Measurements from ENCODE around the gene KNTC1.

Gene KNTC1

GRCh38 chr12:122659579-122659978 is 132.5 kb downstream of the KNTC1 start:
- ATAC-seq = no peak
- TF ChIP-seq PATZ1 (CRISPR knock-in tag; IDR thresholded peaks at IDR 0.05; ENCODE audit: borderline replicate concordance) (no peak), TSHZ2 (CRISPR knock-in tag; IDR thresholded peaks at IDR 0.05) (no peak), ESRRG (CRISPR knock-in tag; IDR thresholded peaks at IDR 0.05) (no peak), RARB (CRISPR knock-in tag; IDR thresholded peaks at IDR 0.05) (no peak), ZNF565 (CRISPR knock-in tag; conservative IDR thresholded peaks at IDR 0.05; ENCODE audit: low read depth) (no peak), PPARA (CRISPR knock-in tag; IDR thresholded peaks at IDR 0.05; ENCODE audit: borderline replicate concordance) (no peak), ARNTL (CRISPR knock-in tag; IDR thresholded peaks at IDR 0.05; ENCODE audit: borderline replicate concordance, low read depth) (no peak), CSDC2 (CRISPR knock-in tag; IDR thresholded peaks at IDR 0.05) (no peak), TOX (CRISPR knock-in tag; IDR thresholded peaks at IDR 0.05; ENCODE audit: borderline replicate concordance) (no peak)

- TF ChIP-seq PATZ1 (CRISPR knock-in tag; IDR thresholded peaks at IDR 0.05; ENCODE audit: borderline replicate concordance) (no peak), GLIS3 (CRISPR knock-in tag; IDR thresholded peaks at IDR 0.05) (no peak), CREB5 (CRISPR knock-in tag; IDR thresholded peaks at IDR 0.05; ENCODE audit: low read depth) (no peak), TSHZ2 (CRISPR knock-in tag; IDR thresholded peaks at IDR 0.05) (no peak), ZFP30 (CRISPR knock-in tag; IDR thresholded peaks at IDR 0.05) (no peak), ZNF565 (CRISPR knock-in tag; conservative IDR thresholded peaks at IDR 0.05; ENCODE audit: low read depth) (no peak), SNAI2 (CRISPR knock-in tag; IDR thresholded peaks at IDR 0.05) (no peak), PPARA (CRISPR knock-in tag; IDR thresholded peaks at IDR 0.05; ENCODE audit: borderline replicate concordance) (no peak), RARB (CRISPR knock-in tag; IDR thresholded peaks at IDR 0.05) (no peak), ESRRG (CRISPR knock-in tag; IDR thresholded peaks at IDR 0.05) (no peak), ZNF70 (CRISPR knock-in tag; IDR thresholded peaks at IDR 0.05) (no peak), ISL1 (CRISPR knock-in tag; IDR thresholded peaks at IDR 0.05) (no peak), TOX (CRISPR knock-in tag; IDR thresholded peaks at IDR 0.05; ENCODE audit: borderline replicate concordance) (no peak), TCF4 (CRISPR knock-in tag; IDR thresholded peaks at IDR 0.05; ENCODE audit: borderline replicate concordance) (no peak), ZFP3 (CRISPR knock-in tag; IDR thresholded peaks at IDR 0.05) (no peak), OSR1 (CRISPR knock-in tag; IDR thresholded peaks at IDR 0.05) (no peak), ZNF8 (CRISPR knock-in tag; IDR thresholded peaks at IDR 0.05) (no peak)
- no peak for ATAC-seq
Observed at GRCh38 chr12:122661246-122661645, 134.2 kb downstream of the KNTC1 start.

- no peak for ATAC-seq
- TF ChIP-seq BACH2 (CRISPR knock-in tag; IDR thresholded peaks at IDR 0.05; ENCODE audit: borderline replicate concordance) (no peak), PPARA (CRISPR knock-in tag; IDR thresholded peaks at IDR 0.05; ENCODE audit: borderline replicate concordance) (no peak), GLIS3 (CRISPR knock-in tag; IDR thresholded peaks at IDR 0.05) (no peak), CREB5 (CRISPR knock-in tag; IDR thresholded peaks at IDR 0.05; ENCODE audit: low read depth) (no peak), CSDC2 (CRISPR knock-in tag; IDR thresholded peaks at IDR 0.05) (no peak), POU6F1 (CRISPR knock-in tag; IDR thresholded peaks at IDR 0.05; ENCODE audit: borderline replicate concordance, low read depth) (no peak), ZFP3 (CRISPR knock-in tag; IDR thresholded peaks at IDR 0.05) (no peak), ZNF70 (CRISPR knock-in tag; IDR thresholded peaks at IDR 0.05) (no peak), ZNF8 (CRISPR knock-in tag; IDR thresholded peaks at IDR 0.05) (no peak), TCF4 (CRISPR knock-in tag; IDR thresholded peaks at IDR 0.05; ENCODE audit: borderline replicate concordance) (no peak)
Observed at GRCh38 chr12:122661938-122662337, 134.9 kb downstream of the KNTC1 start.

Measured in SK-N-SH treated with all-trans-retinoic acid at 6 μM for 48 hours (cell line).